ENCODE data around the gene CBLB.

The CBLB gene

GRCh38 chr3:105869861-105870755, 1.3 kb upstream of the CBLB start:
- no peak for DNase-seq

- DNase-seq = no peak
Observed at GRCh38 chr3:105869531-105869833, 670 bp upstream of the CBLB start.

GRCh38 chr3:105868431-105868741, 426 bp downstream of the CBLB start:
- peak; percentile 46 for DNase-seq

GRCh38 chr3:105867712-105868430, 941 bp downstream of the CBLB start:
- DNase-seq = no peak

GRCh38 chr3:105866656-105867653, 1.9 kb downstream of the CBLB start:
- DNase-seq = no peak

- DNase-seq = no peak
Observed at GRCh38 chr3:105865867-105866350, 2.9 kb downstream of the CBLB start.

GRCh38 chr3:105865016-105865623, 3.7 kb downstream of the CBLB start:
- no peak for DNase-seq

GRCh38 chr3:105864212-105864611, 4.6 kb downstream of the CBLB start:
- DNase-seq = no peak

GRCh38 chr3:105863608-105864007, 5.2 kb downstream of the CBLB start:
- no peak for DNase-seq

GRCh38 chr3:105862217-105862616, 6.6 kb downstream of the CBLB start:
- DNase-seq = no peak

- DNase-seq = no peak
Observed at GRCh38 chr3:105860641-105861040, 8.2 kb downstream of the CBLB start.

- no peak for DNase-seq
Observed at GRCh38 chr3:105858017-105858416, 10.8 kb downstream of the CBLB start.

- no peak for DNase-seq
Observed at GRCh38 chr3:105857601-105858000, 11.2 kb downstream of the CBLB start.

- no peak for DNase-seq
Observed at GRCh38 chr3:105856605-105857004, 12.2 kb downstream of the CBLB start.

GRCh38 chr3:105853801-105854432, 14.9 kb downstream of the CBLB start:
- no peak for DNase-seq

- DNase-seq = no peak
Observed at GRCh38 chr3:105851582-105851981, 17.2 kb downstream of the CBLB start.

- no peak for DNase-seq
Observed at GRCh38 chr3:105851176-105851575, 17.6 kb downstream of the CBLB start.

- no peak for DNase-seq
Observed at GRCh38 chr3:105850593-105850992, 18.2 kb downstream of the CBLB start.

GRCh38 chr3:105848821-105849220, 20.0 kb downstream of the CBLB start:
- DNase-seq = no peak

- DNase-seq = no peak
Observed at GRCh38 chr3:105847865-105848264, 20.9 kb downstream of the CBLB start.

- DNase-seq = no peak
Observed at GRCh38 chr3:105847452-105847851, 21.4 kb downstream of the CBLB start.

- DNase-seq = no peak
Observed at GRCh38 chr3:105846809-105847208, 22.0 kb downstream of the CBLB start.
